DMS114 treated with DMSO at 0.1 percent for 48 hours (cell line): Measurements from ENCODE around the gene ATP12A.

Source experiments
- DNase-seq: peaks from one replicate; lab custom pipeline; 2025; ENCODE audit not compliant: unreplicated experiment; lab: John Stamatoyannopoulos, UW

Gene ATP12A

GRCh38 chr13:24684600-24684998 is 4.4 kb downstream of the ATP12A start:
- no peak for DNase-seq

- DNase-seq: no peak
These were observed 5.1 kb downstream of the ATP12A start for GRCh38 chr13:24685314-24685713.

GRCh38 chr13:24687611-24688010 is 7.4 kb downstream of the ATP12A start:
- no peak for DNase-seq

GRCh38 chr13:24688111-24688510 is 7.9 kb downstream of the ATP12A start:
- no peak for DNase-seq

GRCh38 chr13:24688950-24689349 is 8.7 kb downstream of the ATP12A start:
- DNase-seq: no peak

GRCh38 chr13:24691381-24691780 is 11.2 kb downstream of the ATP12A start:
- no peak for DNase-seq

- DNase-seq: no peak
These were observed 12.4 kb downstream of the ATP12A start for GRCh38 chr13:24692561-24692960.

GRCh38 chr13:24693862-24694471 is 13.8 kb downstream of the ATP12A start:
- peak; percentile 1 for DNase-seq

- no peak for DNase-seq
These were observed 14.7 kb downstream of the ATP12A start for GRCh38 chr13:24694907-24695306.

GRCh38 chr13:24698686-24699085 is 18.5 kb downstream of the ATP12A start:
- no peak for DNase-seq

GRCh38 chr13:24699541-24699940 is 19.3 kb downstream of the ATP12A start:
- DNase-seq: no peak

- no peak for DNase-seq
These were observed 20.3 kb downstream of the ATP12A start for GRCh38 chr13:24700539-24700938.

GRCh38 chr13:24706886-24707585 is 26.8 kb downstream of the ATP12A start:
- DNase-seq: no peak

GRCh38 chr13:24709186-24709913 is 29.1 kb downstream of the ATP12A start:
- DNase-seq: no peak

- DNase-seq: no peak
These were observed 32.8 kb downstream of the ATP12A start for GRCh38 chr13:24713022-24713421.

- DNase-seq: no peak
These were observed 35.8 kb downstream of the ATP12A start for GRCh38 chr13:24716011-24716410.

- DNase-seq: no peak
These were observed 36.2 kb downstream of the ATP12A start for GRCh38 chr13:24716446-24716845.

GRCh38 chr13:24717217-24717616 is 37.0 kb downstream of the ATP12A start:
- DNase-seq: no peak

- no peak for DNase-seq
These were observed 38.2 kb downstream of the ATP12A start for GRCh38 chr13:24718192-24718965.

- no peak for DNase-seq
These were observed 38.9 kb downstream of the ATP12A start for GRCh38 chr13:24719139-24719538.

- DNase-seq: no peak
These were observed 43.0 kb downstream of the ATP12A start for GRCh38 chr13:24723206-24723605.
